ENCODE data around the gene HLA-DMB.

HLA-DMB gene

GRCh38 chr6:32940656-32941213 is at the start of gene HLA-DMB:
Gene HLA-DMB, minus strand, starts transcription at chr6:32941028. Its CDS starts 221 bp downstream, at chr6:32940807.
- no peak for DNase-seq

DNA sequence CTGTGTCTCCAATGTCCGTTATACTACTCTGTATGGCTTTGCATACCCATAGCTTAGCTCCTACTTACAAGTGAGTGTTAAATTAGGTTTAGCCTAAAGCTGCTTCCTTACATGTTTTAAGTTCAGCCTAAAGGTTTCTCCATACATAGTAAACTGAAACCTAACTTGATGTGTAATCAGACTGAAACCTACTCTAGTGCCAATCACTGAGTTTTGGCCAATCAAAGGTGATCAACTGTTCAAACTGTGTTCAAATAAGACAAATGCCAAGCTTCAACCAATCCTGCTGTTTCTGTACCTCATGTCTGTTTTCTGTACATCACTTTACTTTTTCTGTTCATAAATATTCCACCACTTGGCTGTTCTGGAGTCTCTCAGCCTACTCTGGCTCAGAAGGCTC is 48.5 kb upstream of the HLA-DMB start:
- DNase-seq = no peak

DNA sequence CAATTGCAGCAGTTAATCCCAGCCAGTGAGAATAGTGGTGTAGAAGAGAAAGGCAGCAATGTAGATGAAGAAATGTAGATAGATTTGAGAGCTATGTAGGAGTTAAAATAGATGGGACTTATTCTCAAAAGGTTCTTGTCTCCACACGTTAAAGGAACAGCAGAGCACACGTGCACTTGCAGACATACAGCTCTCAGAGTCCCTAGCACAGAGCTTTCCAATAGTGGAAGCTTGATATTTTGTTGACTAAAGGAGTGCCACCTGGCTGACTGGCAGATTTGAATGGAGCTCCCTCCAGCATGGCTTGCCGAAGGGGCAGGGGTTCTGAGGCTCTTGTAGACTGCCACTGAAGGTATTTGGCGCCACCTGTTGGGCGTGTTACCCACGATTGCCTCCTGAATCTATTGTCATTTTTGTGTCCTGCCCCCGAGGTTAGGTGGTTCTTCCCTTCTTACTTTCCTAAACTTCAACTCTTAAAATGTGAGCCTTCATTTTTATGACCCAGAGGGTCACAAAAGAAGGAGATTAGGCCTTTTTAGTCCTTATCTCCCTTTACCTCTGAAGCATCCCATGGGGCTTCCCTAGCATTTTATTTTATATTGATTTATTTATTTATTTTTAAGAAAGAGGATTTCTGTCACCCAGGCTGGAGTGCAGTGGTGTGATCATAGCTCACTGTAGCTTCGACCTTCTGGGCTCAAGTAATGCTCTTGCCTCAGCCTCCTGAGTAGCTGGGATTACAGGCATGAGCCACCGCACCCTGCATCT is 44.0 kb upstream of the HLA-DMB start:
- peak; percentile 47 for DNase-seq

- no peak for DNase-seq
Observed at GRCh38 chr6:32983964-32984621, 43.3 kb upstream of the HLA-DMB start.

- no peak for DNase-seq
Observed at GRCh38 chr6:32983493-32983848, 42.6 kb upstream of the HLA-DMB start.

DNA sequence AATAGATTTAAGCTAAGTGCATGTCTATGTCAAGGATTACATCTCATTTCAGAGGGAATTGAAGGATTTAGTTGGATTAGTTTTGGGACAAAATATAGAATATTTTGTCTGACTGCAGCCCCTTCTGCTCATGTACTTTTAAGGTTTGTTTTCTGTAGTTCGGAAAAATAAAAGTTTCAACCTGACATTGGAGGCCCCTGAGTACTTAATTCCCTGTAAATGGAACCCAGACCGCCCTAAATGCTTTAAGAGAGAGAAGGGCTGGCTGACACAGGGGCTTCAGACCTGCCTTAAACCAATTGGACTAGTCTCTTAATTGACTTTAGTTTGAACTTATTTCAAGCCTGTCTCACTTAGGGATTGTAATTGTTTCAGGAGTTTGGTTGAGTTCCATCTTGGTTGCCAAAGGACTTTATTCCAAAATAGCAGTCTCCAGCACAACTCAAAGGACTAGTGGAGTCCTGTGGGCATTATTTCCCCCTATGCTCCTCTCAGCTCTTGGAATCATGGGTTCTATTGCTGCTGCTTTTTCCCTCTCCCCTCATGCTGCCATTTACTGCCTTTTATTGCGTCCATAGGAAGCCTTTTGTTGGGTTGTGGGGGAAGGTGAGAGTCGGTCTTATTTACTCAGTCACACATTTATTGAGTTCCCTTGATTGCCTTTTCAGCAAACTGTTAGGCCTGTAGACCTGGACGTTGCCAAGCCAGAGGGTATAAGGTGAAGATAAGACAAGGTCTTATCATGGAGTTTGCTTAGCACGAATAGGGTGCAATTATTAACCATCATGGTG is 42.1 kb upstream of the HLA-DMB start:
- no peak for DNase-seq

GRCh38 chr6:32982084-32982701 is 41.4 kb upstream of the HLA-DMB start:
- no peak for DNase-seq

- DNase-seq = no peak
Observed at GRCh38 chr6:32980488-32981038, 39.7 kb upstream of the HLA-DMB start.

- DNase-seq = no peak
Observed at GRCh38 chr6:32979720-32980487, 39.1 kb upstream of the HLA-DMB start.

DNA sequence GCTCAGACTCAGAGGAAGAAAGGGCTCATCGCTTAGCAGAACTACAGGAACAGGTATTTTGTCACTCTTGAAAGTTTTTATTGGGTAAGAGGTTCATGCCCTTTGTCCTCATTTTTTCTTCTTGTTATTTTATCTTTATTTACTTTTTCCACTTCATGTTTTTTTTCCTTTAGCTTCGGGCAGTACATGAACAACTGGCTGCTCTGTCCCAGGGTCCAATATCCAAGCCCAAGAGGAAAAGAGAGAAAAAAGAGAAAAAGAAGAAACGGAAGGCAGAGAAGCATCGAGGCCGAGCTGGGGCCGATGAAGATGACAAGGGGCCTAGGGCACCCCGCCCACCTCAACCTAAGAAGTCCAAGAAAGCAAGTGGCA is 37.1 kb upstream of the HLA-DMB start:
- no peak for DNase-seq

GRCh38 chr6:32977272-32977952 is 36.6 kb upstream of the HLA-DMB start:
- no peak for DNase-seq

- DNase-seq = no peak
Observed at GRCh38 chr6:32976334-32977069, 35.7 kb upstream of the HLA-DMB start.

- DNase-seq = no peak
Observed at GRCh38 chr6:32975886-32976285, 35.1 kb upstream of the HLA-DMB start.

DNA sequence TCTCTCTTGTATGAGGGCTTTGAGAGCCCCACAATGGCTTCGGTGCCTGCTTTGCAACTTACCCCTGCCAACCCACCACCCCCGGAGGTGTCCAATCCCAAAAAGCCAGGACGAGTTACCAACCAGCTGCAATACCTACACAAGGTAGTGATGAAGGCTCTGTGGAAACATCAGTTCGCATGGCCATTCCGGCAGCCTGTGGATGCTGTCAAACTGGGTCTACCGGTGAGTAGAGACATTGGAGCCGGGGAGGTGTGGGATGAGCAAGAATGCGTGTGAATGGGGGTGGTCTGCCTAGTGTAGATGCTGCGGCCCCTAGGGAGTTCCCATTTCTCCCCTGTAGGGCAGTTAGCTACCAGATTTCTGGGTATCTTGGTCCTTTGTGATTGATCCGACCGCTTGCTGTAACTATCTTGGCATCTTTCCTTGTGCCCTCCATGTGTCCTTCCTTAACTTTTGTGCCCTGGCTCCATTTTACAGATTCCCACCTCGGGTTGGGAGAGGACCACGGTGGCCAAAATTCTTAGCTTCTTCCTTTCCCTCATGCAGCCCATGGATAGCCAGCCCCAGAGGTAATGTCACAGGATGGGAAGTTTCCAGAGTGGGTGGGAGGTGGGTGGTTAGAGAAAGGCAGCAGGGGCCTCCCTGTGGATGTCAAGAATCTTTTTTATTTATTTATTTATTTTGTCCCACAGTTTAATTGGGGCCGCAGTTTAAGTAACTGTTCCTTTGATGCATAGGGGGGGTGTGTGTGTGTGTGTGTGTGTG is 33.9 kb upstream of the HLA-DMB start:
- DNase-seq = no peak

- no peak for DNase-seq
Observed at GRCh38 chr6:32974016-32974333, 33.1 kb upstream of the HLA-DMB start.

GRCh38 chr6:32973144-32974015 is 32.6 kb upstream of the HLA-DMB start:
- DNase-seq = no peak

DNA sequence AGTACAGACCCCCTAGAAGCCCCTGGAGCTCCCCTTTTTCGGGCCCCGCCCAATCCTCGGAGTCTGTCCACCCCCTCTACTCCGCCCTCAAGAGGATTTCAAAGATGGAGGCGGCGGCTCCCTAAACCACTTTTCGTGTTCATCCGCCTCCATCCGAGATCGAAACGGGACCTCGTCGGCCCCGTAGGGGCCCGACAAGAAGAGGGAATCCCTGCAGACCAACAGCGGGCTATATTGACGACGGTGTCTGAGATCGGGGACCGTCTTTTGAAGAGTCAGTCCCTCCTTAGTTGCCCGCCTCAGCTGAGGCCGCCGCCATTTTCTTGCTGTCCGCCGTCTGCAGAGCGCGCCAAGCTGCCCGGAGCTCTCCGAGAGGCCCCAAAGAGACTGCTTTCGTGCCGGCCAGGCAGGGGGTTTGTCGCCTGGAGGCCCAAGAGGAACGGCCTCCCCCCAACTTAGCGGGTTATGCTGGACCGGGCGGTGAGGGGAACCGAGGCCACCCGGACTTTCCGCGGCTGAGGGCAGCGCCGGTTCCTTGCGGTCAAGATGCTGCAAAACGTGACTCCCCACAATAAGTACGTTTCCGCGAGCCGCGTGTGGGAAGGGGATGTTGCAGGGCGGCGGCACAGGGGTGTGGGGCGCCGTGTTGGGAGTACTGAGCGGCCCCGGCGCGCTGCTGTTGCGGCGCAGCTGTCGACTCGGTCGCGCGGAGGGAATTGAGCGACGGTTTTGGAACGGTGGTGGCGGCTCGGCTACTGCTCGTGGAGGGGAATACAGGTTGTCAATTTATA is 31.7 kb upstream of the HLA-DMB start:
- DNase-seq = peak; percentile 73
